ENCODE measurements around the gene TSEN54.

Gene TSEN54

DNA sequence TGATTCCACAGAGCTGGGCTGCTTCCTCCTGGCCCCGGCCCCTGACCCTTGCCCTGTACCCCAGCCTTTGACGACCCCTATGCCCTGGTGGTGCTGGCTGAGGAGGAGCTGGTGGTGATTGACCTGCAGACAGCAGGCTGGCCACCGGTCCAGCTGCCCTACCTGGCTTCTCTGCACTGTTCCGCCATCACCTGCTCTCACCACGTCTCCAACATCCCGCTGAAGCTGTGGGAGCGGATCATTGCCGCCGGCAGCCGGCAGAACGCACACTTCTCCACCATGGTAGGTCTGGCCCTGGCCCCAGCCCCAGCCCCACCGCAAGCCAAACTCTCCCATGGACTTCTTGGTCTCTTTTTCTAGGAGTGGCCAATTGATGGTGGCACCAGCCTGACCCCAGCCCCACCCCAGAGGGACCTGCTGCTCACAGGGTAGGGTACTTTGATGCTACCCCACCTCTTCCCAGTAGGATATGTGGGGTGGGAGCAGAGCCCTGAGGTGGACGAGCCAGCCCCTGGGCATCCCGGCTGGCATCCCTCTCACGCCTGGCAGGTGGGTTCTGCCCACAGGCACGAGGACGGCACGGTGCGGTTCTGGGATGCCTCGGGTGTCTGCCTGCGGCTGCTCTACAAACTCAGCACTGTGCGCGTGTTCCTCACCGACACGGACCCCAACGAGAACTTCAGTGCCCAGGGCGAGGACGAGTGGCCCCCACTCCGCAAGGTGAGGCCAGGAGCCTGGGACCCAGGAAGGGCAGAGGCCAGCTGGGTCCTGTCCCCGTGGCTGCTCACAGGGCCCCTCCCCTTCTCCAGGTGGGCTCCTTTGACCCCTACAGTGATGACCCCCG is 52.3 kb downstream of the TSEN54 start:
- no peak for DNase-seq

DNA sequence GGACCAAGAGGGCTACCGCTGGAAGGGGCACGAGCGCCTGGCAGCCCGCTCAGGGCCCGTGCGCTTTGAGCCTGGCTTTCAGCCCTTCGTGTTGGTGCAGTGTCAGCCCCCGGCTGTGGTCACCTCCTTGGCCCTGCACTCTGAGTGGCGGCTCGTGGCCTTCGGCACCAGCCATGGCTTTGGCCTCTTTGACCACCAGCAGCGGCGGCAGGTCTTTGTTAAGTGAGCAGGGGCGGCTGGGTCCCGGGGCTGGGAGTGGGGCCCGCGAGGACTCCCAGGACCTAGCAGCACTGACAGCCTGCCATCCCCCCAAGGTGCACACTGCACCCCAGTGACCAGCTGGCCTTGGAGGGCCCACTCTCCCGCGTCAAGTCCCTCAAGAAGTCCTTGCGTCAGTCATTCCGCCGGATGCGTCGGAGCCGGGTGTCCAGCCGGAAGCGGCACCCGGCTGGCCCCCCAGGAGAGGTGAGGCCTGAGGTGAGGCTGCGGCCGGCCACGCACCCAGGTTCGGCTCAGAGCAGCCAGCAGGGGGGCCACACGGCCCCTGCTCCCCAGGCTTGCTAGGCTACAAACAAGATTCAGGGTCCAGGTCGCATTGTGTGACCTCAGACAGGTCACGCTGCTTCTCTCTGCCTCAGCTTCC is 53.8 kb downstream of the TSEN54 start:
- no peak for DNase-seq

DNA sequence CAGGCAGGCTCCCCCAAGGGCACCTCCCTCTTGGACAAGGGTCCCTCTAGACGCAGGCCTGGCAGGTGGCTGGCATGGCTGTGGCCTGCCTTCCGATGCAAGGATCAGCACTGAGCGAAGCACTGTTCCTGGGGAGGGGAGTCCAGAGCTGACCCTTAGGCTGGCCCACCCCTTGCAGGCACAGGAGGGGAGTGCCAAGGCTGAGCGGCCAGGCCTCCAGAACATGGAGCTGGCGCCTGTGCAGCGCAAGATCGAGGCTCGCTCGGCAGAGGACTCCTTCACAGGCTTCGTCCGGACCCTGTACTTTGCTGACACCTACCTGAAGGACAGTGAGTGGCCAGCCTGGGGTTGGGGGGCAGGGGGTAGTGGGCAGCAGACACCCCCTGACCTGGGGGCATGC is 54.4 kb downstream of the TSEN54 start:
- DNase-seq: no peak

DNA sequence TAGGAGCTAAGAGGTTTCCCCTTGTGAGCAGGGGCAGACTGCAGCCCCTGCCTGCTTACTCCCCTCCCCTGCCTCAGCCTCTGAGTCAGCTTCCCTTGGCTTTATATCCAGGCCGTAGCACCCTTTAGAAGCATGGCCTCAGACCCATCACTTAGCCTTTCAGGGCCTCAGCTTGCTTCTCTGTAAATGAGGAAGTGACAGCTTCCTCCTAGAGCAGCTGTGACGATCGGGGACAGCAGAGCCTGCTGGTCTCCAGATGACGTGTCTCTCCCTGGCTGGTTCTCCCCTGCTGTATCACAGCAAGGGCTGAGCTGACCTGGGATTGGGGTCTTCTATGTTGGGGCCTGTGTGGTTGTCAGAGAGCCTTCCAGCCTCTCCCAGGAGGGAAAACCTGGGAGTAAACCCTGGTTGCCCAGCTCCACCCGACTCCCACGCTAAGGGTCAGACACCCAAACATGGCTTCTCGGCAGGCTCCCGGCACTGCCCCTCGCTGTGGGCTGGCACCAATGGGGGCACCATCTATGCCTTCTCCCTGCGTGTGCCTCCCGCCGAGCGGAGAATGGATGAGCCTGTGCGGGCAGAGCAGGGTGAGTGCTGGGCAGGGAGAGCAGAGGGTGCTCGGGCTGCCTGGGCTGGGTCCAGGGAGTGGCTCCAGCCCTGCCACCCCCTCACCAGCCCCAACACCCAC is 55.0 kb downstream of the TSEN54 start:
- DNase-seq: no peak

DNA sequence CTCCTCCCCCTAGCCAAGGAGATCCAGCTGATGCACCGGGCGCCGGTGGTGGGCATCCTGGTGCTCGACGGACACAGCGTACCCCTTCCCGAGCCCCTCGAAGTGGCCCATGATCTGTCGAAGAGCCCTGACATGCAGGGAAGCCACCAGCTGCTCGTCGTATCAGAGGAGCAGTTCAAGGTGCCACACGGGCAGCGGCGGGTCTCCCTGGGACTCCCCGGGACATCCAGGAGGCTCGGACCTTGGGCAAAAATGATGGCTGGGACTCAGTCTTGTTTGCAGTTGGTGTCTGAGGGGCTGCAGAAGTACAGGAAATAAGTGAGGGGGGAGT is 55.5 kb downstream of the TSEN54 start:
- DNase-seq: no peak

DNA sequence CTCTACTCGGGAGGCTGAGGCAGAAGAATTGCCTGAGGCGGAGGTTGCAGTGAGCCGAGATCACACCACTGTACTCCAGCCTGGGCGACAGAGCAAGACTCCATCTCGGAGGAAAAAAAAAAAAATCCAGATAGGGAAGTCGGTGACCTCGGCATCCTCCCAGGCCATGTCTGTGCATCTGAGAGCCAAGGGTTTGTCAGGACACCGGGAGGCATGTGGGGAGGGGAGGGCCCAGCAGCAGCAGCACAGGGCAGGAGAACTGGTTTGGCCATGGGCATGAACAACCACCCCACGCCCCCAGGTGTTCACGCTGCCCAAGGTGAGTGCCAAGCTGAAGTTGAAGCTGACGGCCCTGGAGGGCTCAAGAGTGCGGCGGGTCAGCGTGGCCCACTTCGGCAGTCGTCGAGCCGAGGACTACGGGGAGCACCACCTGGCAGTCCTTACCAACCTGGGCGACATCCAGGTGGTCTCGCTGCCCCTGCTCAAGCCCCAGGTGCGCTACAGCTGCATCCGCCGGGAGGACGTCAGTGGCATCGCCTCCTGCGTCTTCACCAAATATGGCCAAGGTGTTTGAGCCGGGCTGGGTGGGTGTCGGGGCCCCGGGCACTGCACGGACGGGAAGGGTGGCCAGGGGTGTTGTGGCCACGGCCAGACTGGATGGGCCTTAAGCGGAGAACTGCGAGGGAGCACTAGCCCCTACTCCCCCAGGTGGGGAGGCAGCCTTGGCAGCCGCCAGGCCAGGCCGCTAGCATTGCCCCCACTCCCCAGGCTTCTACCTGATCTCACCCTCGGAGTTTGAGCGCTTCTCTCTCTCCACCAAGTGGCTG is 56.6 kb downstream of the TSEN54 start:
- DNase-seq: no peak

DNA sequence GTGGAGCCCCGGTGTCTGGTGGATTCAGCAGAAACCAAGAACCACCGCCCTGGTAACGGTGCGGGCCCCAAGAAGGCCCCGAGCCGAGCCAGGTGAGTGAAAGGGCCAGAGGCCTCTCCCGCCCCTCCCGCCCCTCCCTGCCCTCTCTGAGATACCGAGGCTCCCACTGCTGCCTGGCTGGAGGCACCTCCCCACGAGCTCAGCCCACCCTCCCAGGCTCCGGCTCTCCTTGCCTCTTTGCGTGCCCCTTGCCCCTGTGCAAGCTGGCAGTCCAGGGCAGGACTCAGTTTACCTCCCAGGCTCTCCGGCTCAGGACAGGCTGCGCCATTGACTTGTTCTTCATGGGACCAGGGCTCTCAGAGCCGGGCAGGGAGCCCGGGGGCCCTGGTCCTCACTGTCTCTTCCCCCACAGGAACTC is 57.2 kb downstream of the TSEN54 start:
- DNase-seq: no peak

DNA sequence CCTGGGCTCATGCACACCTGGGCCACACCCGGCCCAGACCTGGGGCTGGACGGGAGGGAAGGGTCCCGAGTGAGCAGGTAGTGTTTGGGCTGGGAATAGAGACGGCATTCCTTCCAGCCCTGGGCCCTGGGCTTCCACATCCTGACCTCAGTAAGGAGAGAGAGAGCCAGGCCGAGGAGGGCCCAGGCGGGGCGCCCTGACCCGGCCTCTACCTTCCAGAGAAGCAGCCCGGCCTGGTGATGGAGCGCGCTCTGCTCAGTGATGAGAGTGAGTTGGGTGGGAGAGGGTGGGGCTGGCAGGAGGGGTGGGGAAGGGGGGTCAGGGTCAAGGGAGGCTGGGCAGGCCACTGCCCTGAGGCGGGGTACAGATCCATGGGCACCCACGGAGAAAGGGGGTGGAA is 57.7 kb downstream of the TSEN54 start:
- no peak for DNase-seq

All from NCI-H1436 (cell line).